HepG2 (cell line): Measurements from ENCODE around the gene SEPHS2. TPM values are rescaled to one million over a fixed set of nuclear protein-coding genes. Genes with fewer than 3 reads are reported as not detected.
A peak's percentile ranks its signal among the peaks of the same experiment; 100 is the strongest.

Source experiments
- AHDC1 ChIP-seq: sonication (generic); formaldehyde crosslinking; IDR thresholded peaks from 2 replicates; pipeline ENCODE4 v1.5.1; 2020; ENCODE audit warnings: mild to moderate bottlenecking, missing genetic modification reagents, borderline replicate concordance
- BRF2 ChIP-seq: sonication (generic); formaldehyde crosslinking; IDR thresholded peaks from 2 replicates; pipeline ENCODE4 v1.8.1; 2022; ENCODE audit warnings: mild to moderate bottlenecking, missing genetic modification reagents
- CREB1 ChIP-seq, 2 experiments: fragments of 450-650 bp in 1 of 2; IDR thresholded peaks; 2 replicates each; pipeline ENCODE4 v1.6.1; 2016 to 2017; ENCODE audit warnings: control low read depth in 1 of 2, mild to moderate bottlenecking in 1 of 2, missing compliant biosample characterization in 1 of 2, missing genetic modification characterization in 1 of 2
- FOXP4 ChIP-seq: sonication (generic); formaldehyde crosslinking; IDR thresholded peaks from 2 replicates; pipeline ENCODE4 v1.4.0; 2020; ENCODE audit warnings: missing genetic modification reagents
- MBNL3 ChIP-seq: fragments of 250-450 bp; sonication (Bioruptor Pico); conservative IDR thresholded peaks from 2 replicates; pipeline ENCODE4 v1.8.0; 2022; ENCODE audit warnings: mild to moderate bottlenecking, inconsistent platforms
- MXD4 ChIP-seq: IDR thresholded peaks from 2 replicates; pipeline ENCODE4 v1.6.1; 2016; ENCODE audit warnings: mild to moderate bottlenecking, missing biosample characterization, missing genetic modification reagents
- PLRG1 ChIP-seq: fragments of 450-650 bp; conservative IDR thresholded peaks from 2 replicates; pipeline ENCODE4 v1.6.1; 2016
- SAP130 ChIP-seq: IDR thresholded peaks from 2 replicates; pipeline ENCODE4 v1.6.1; 2016; ENCODE audit warnings: low read depth
- SSRP1 ChIP-seq: IDR thresholded peaks from 2 replicates; pipeline ENCODE4 v1.6.1; 2016; ENCODE audit warnings: control low read depth
- TFDP2 ChIP-seq: sonication (generic); formaldehyde crosslinking; IDR thresholded peaks from 2 replicates; pipeline ENCODE4 v1.4.0; 2020; ENCODE audit warnings: missing genetic modification reagents
- ZBTB39 ChIP-seq: sonication (generic); formaldehyde crosslinking; IDR thresholded peaks from 2 replicates; pipeline ENCODE4 v1.5.0; 2020; ENCODE audit warnings: missing genetic modification reagents
- ZNF12 ChIP-seq: sonication (generic); formaldehyde crosslinking; IDR thresholded peaks from 2 replicates; pipeline ENCODE4 v1.5.0; 2020; ENCODE audit warnings: missing genetic modification reagents
- ZNF20 ChIP-seq: sonication (generic); formaldehyde crosslinking; IDR thresholded peaks from 2 replicates; pipeline ENCODE4 v1.4.0; 2020; ENCODE audit warnings: mild to moderate bottlenecking, moderate library complexity, missing genetic modification reagents
- ZNF382 ChIP-seq: sonication (generic); formaldehyde crosslinking; IDR thresholded peaks from 2 replicates; pipeline ENCODE4 v1.5.0; 2020; ENCODE audit warnings: missing genetic modification reagents, mild to moderate bottlenecking, borderline replicate concordance
- ZNF841 ChIP-seq: sonication (generic); formaldehyde crosslinking; IDR thresholded peaks from 2 replicates; pipeline ENCODE4 v1.8.1; 2023; ENCODE audit warnings: missing genetic modification reagents, borderline replicate concordance
- ZSCAN22 ChIP-seq: sonication (generic); formaldehyde crosslinking; IDR thresholded peaks from 2 replicates; pipeline ENCODE4 v1.4.0; 2020; ENCODE audit warnings: mild to moderate bottlenecking, missing genetic modification reagents
- polyA plus RNA-seq, 8 experiments: library from polyadenylated mRNA; depleted of rRNA in 3 of 8; stranded (reverse) in 7 of 8; unstranded in 1 of 8; fragments of >200 nt; fragmentation: Illumina TruSeq in 4 of 8; extraction: Trizol in 4 of 8; gene quantifications; 2 replicates each; pipeline versions ENCODE4 v1.2.1 to v1.2.3, GENCODE V29; 2011 to 2016; ENCODE audit warnings: low read depth in 4 of 8, missing spikeins in 1 of 8, mixed read lengths in 1 of 8; ENCODE audit not compliant: insufficient read depth in 1 of 8
- total RNA-seq, 5 experiments: library from RNA; depleted of rRNA; stranded (reverse); fragments of >200 nt; fragmentation: Illumina TruSeq; extraction: Trizol; gene quantifications; 2 replicates each; pipeline ENCODE4 v1.2.3, GENCODE V29; 2016; ENCODE audit warnings: low read depth in 1 of 5

SEPHS2 gene
- total and polyA plus RNA-seq, 2 of the 13 experiments (the other 11 are each of a cell fraction or from before 2014, with no cell fraction given): 20.7 to 127 TPM

- TF ChIP-seq ZNF12 (no peak), MBNL3 (CRISPR knock-in tag) (no peak), MXD4 (CRISPR knock-in tag) (peak; percentile 38; the same call in 1 of the 2 replicates), SSRP1 (CRISPR knock-in tag) (no peak), TFDP2 (CRISPR knock-in tag) (0 out of 2 replicates have a peak, but pooled peaks have one; percentile 4), BRF2 (CRISPR knock-in tag) (0 out of 2 replicates have a peak, but pooled peaks have one; percentile 69), FOXP4 (CRISPR knock-in tag) (peak; percentile 56; the same call in 1 of the 2 replicates), ZNF382 (CRISPR knock-in tag) (no peak), ZBTB39 (no peak), ZSCAN22 (no peak), PLRG1 (no peak), ZNF20 (CRISPR knock-in tag) (no peak), CREB1 (IDR thresholded peaks at IDR 0.05) (no peak), CREB1 (CRISPR knock-in tag; IDR thresholded peaks at IDR 0.05) (no peak), SAP130 (CRISPR knock-in tag) (peak; percentile 86), AHDC1 (CRISPR knock-in tag) (no peak), ZNF841 (CRISPR knock-in tag) (no peak)
These were observed 13.1 kb upstream of the SEPHS2 start (continued) for GRCh38 chr16:30458561-30459394.
